Chondrocyte (in vitro differentiated cells): ENCODE results near the gene VCL. TPM values are rescaled to one million over a fixed set of nuclear protein-coding genes. Genes with fewer than 3 reads are reported as not detected.

Source experiments
- DNase-seq: peaks from one replicate; pipeline ENCODE4 v3.0.0; 2021; ENCODE audit warnings: mixed read lengths, low spot score
- H3K27ac Mint-ChIP-seq: one replicate; pipeline ENCODE4 v1.8.0; 2021; ENCODE audit warnings: mild to moderate bottlenecking, moderate library complexity, mixed read lengths; ENCODE audit not compliant: unreplicated experiment
- H3K27me3 Mint-ChIP-seq: 2 replicates; pipeline ENCODE4 v1.8.0; 2021; ENCODE audit warnings: low read depth, mixed read lengths
- H3K36me3 Mint-ChIP-seq: 2 replicates; pipeline ENCODE4 v1.8.0; 2021; ENCODE audit warnings: low read depth, mixed read lengths
- H3K4me1 Mint-ChIP-seq: 2 replicates; pipeline ENCODE4 v1.8.0; 2021; ENCODE audit warnings: low read depth, mild to moderate bottlenecking, mixed read lengths
- H3K4me3 Mint-ChIP-seq: one replicate; pipeline ENCODE4 v1.8.0; 2021; ENCODE audit warnings: mild to moderate bottlenecking, moderate library complexity, mixed read lengths; ENCODE audit not compliant: unreplicated experiment
- H3K9me3 Mint-ChIP-seq: 2 replicates; pipeline ENCODE4 v1.8.0; 2021; ENCODE audit warnings: low read depth, mixed read lengths
- CTCF ChIP-seq: fragments of 200-600 bp; sonication (generic); IDR thresholded peaks from 2 replicates; pipeline ENCODE4 v1.5.0; 2021; ENCODE audit warnings: antibody characterized with exemption, mild to moderate bottlenecking, moderate library complexity
- total RNA-seq: library from RNA; stranded (reverse); gene quantifications from 3 replicates; pipeline ENCODE4 v1.2.1, GENCODE V29; 2021

Gene VCL
- total RNA-seq, 1 donor from 2014 or later: 498 TPM

GRCh38 chr10:74033702-74034101 is 35.8 kb downstream of the VCL start:
- no peaks in the 10 kb centered on the region for H3K27me3 Mint-ChIP-seq
- no peak for TF ChIP-seq CTCF
- H3K4me3 Mint-ChIP-seq: no peak overlapping the region
- no peak for DNase-seq
- peaks cover 18% of the 10 kb centered on the region for H3K36me3 Mint-ChIP-seq
- peak overlapping the region; percentile 43 for H3K27ac Mint-ChIP-seq
- H3K4me1 Mint-ChIP-seq: peaks cover 74% of the 10 kb centered on the region
- no peaks in the 10 kb centered on the region for H3K9me3 Mint-ChIP-seq

DNA sequence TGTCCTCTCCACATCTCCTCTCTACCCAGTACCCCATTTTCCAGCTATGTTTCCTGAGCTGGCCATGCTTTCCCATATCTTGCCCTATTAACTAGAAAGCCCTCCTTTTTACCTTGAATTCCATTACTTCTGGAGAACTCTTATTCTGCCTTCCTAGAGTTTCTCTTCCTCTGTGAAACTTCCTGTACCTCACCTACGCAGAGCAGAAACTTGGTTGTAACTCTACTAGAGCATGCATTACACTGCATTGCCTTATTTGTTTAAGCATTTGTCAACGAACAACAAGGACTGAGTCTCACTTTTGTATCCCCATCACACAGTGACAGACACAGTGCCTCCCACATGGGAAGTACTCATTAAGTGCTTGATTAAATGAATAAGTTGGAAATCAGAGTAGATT is 36.4 kb downstream of the VCL start:
- Mint-ChIP-seq H3K4me3 (no peak overlapping the region), H3K27ac (peak overlapping the region; percentile 43), H3K4me1 (peaks cover 74% of the 10 kb centered on the region), H3K36me3 (peaks cover 20% of the 10 kb centered on the region), H3K27me3 (no peaks in the 10 kb centered on the region), H3K9me3 (no peaks in the 10 kb centered on the region)
- TF ChIP-seq CTCF: no peak
- DNase-seq: no peak

- Mint-ChIP-seq H3K27ac (peak overlapping the region; percentile 75), H3K27me3 (no peaks in the 10 kb centered on the region), H3K4me3 (no peak overlapping the region), H3K4me1 (peaks cover 74% of the 10 kb centered on the region), H3K9me3 (no peaks in the 10 kb centered on the region), H3K36me3 (peaks cover 20% of the 10 kb centered on the region)
- DNase-seq: no peak
- peak; percentile 77 for TF ChIP-seq CTCF
Measured at GRCh38 chr10:74035303-74035702, 37.4 kb downstream of the VCL start.

GRCh38 chr10:74036474-74036873 is 38.6 kb downstream of the VCL start:
- no peaks in the 10 kb centered on the region for H3K27me3 Mint-ChIP-seq

GRCh38 chr10:74039561-74040145 is 41.7 kb downstream of the VCL start:
- peaks cover 19% of the 10 kb centered on the region for H3K36me3 Mint-ChIP-seq
- H3K4me1 Mint-ChIP-seq: peaks cover 52% of the 10 kb centered on the region
- H3K4me3 Mint-ChIP-seq: no peak overlapping the region
- H3K27ac Mint-ChIP-seq: peak overlapping the region; percentile 68
- no peak for DNase-seq
- no peak for TF ChIP-seq CTCF
- no peaks in the 10 kb centered on the region for H3K9me3 Mint-ChIP-seq
- H3K27me3 Mint-ChIP-seq: no peaks in the 10 kb centered on the region

More at GRCh38 chr10:74036474-74036873, 38.6 kb downstream of the VCL start:
- no peak overlapping the region for H3K27ac Mint-ChIP-seq
- DNase-seq: no peak
- TF ChIP-seq CTCF: no peak
- peaks cover 69% of the 10 kb centered on the region for H3K4me1 Mint-ChIP-seq
- no peaks in the 10 kb centered on the region for H3K9me3 Mint-ChIP-seq
- no peak overlapping the region for H3K4me3 Mint-ChIP-seq
- peaks cover 17% of the 10 kb centered on the region for H3K36me3 Mint-ChIP-seq
